GM21390 (cell line): ENCODE results near the gene RAP2A.

Source experiments
- ATAC-seq: cut with Tn5 transposase; IDR thresholded peaks from one replicate; pipeline ENCODE4 v1.9.1; 2021; ENCODE audit not compliant: unreplicated experiment

Gene RAP2A

DNA sequence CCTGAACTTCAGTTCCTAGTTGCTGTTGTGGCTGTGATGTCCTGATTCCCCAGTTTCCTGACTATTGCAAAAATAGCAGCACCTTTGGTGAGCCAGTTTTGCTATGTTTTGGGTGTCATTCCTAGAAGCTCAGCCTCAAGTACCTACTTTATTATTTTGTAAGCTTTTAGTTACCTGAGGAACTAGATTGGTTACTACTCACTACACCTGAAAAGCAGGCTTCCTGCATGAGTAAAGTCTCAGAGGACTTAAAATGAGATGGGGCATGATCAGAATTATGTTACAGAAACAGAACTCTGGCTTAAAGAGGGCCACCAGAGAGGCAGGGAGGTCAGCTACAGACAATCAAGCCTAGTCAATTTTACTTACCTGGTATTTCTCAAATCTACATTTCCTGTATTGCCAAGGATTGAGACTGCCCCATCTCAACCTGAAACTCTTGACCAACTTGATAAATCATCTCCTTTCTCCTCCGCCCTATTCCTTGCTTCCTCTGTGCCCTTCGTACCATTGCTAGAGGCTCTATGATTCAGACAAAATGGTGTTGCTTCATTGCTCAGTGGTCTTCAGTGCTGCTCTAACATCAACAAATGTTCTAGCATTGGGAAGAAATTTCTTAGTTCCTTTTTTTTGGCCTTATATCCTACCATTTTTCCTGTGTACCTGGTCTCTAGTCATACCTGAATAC lies 58.9 kb downstream of the RAP2A start:
- ATAC-seq = no peak

DNA sequence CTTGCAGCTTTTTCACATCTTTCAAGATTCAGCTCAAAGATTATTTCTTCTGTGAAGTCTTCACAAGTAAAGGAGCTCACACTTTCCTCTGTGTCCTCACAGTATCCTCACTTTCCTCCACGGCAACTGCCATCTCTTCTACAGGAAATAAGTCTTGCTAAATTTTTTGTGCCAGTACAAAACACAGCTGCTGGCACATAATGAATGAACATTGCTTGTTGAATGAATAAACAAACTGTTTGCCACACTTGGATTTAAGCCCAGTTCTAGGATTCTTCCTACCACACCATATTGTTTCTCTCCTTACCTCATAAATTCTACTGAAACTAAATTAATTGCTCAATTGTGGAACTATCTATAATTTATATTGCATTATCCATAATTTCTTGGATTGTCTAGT lies 59.5 kb downstream of the RAP2A start:
- ATAC-seq = no peak

DNA sequence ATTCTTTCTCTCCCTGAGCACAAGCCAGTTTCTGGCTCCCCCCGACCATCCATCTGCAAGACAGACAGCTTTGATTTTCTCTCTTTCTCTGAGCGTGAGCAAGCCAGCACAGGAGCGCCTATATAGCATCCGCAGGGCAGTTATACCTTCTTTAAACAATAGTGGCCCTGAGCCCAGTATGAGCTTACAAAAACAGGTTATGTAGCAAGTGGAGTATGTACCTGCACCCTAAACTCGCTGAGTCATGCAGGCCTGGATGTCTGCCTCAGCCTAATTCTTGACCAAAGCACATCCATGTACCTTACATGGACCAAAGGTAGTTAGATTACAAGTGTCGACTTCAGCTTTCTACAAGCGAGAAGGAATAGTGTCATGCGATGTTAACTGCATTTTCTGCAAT lies 61.7 kb downstream of the RAP2A start:
- ATAC-seq = no peak

DNA sequence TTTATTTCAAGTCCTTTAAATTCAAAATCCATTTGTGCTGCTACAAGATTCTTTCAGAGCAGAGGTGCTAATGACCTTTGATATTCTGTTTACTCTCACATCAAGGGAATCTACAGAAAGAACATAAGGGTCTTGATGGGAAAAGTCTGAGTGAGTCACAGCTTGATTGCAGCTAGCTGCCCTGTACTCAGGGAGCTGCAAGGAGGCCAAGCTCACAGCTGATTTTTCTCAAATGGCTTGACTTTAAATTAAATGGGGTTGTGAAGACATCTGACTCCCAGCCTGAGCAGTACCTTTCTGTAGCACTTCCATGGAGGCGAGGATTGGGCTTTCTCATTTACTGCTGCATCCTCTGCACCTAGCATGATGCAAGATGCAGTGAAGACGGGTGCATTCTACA lies 62.5 kb downstream of the RAP2A start:
- ATAC-seq = no peak

DNA sequence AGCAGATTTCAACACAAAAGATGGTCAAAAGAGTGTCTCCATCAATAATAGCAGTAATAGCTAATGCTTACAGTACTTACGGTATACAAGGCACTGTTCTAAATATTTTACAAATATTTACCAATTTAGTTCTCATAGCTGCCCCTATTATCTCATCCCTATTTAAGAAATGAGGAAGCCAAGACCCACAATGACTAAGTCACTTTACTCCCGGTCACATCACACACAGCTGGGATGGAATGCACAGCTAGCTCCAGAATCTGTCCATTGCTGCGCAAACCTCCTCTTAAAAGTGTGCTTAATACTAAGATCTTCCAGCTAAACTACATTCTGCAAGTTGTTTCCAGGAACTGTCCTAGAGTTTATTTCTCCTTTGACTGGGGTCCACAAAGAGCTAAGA lies 63.4 kb downstream of the RAP2A start:
- no peak for ATAC-seq

DNA sequence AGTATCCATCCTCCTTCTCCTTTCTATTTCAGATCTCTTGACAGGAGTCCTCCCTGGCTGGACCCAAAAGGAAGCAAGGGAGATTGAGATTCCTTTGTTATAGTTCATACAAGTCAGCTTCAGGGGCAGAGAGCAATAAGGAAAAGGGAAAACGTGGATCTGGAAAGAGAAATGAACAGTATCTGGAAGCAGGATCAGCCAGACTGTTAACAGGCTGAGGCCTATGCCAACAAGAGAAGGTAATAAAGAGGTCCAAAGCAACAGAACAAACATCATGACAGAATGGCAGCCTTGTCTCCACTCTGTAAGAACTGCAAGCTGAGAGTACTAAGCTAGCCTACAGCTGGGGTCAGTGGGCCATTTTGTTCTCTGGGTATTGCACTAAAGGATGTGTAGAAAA lies 64.5 kb downstream of the RAP2A start:
- ATAC-seq = no peak

DNA sequence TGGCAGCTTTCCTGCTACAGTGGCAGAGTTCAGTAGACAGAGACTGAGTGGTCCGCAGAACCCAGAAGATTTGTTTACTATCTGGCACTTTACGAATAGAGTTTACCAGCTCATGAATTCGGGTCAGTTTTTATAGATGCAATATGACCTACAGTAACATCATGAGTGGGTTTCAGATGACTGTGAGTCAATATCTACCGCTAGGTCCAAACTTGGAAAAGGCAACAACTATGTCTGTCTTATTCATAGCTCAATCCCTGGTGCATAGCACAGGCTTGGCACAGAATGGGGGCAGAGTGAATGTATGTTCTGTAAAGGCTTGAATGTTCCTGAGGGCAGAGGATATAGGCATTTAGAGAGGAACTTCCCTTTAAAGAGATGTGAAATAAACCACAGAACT lies 65.2 kb downstream of the RAP2A start:
- ATAC-seq = no peak

DNA sequence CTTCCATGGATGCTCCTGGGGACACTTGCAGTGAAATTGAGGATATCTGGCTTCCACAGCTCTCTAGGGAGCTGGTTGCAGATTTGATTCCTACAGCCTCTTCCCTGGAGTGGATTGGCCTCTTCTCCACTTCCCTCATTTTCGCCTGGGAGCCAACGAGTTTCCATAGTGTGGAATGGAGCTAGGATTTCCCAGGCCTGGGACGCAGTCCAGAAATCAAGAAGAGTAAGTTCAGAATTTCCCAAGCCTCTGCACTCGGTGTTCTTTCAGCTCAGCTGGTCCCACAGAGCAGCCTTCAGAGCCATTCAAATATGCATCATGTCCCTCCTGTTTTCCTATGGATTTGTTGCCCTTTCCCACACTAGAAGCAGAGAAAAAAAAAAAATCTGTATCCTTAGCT lies 68.2 kb downstream of the RAP2A start:
- ATAC-seq = no peak

DNA sequence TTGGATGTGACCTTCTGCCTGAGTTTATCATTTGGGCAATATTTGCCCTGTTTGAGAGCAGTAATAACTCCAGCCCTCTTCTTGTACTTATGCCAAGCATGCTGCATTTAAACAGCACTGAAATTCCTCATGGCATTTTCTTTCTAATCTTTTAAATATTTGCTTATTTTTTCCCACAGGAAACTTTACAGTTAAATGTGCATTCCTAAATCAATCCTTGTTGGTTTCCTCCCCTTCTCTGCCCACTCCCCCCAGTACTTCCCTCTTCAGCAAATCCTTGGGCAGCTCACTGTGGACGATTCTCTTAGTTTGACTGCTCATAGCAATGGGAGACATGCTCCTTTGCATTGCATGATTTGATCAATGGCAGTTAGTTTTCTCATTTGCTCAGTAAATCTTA lies 68.7 kb downstream of the RAP2A start:
- ATAC-seq = no peak

DNA sequence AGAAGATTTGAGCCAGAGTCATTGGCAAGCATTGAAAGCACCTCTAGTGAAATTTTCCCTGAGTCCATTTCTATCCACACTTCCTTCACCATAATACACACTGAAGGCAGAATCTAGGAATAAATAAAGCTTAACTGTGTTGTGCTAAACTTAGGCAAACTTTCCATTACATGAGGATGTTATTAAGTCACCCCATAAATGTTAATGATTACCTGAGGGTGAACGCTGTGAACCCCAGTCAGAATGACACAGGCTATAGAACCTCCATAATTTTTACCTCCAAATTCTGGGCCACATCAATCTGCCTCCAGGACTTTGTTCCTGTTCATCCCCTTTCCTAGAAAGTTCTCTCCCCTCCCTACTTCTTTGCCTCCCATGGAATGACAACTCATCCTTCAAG lies 71.0 kb downstream of the RAP2A start:
- no peak for ATAC-seq

DNA sequence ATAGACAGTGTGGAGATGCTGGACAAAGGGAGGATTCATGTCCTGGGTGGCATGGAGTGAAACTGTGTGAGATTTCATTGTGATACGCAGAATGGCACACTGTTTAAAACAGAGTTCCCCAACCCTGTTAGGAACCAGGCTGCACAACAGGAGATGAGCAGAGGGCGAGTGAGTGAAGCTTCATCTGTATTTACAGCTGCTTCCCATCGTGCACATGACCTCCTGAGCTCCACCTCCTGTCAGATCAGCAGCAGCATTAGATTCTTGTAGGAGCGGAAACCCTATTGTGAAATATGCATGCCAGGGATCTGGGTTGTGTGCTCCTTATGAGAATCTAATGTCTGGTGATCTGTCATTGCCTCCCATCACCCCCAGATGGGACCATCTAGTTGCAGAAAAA lies 72.5 kb downstream of the RAP2A start:
- no peak for ATAC-seq

DNA sequence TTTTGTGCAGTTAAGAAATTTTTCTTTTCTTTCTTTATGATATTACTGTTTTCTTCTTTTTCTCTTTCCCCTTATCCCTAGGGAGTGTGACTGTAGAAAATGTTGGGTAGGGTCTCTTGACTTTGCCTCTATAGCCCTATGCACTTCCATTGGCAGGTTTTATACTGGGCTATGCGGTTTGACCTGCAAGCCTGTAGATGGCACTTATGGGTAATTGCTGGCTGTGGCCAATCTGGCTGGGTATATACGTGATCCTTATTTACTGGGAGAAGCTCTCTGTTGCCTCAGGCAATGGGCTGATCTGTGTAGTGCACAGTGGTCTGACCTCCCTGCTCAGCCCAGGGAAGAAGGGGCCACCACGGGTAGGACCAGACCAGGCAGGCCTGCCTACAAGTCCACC lies 78.8 kb downstream of the RAP2A start:
- ATAC-seq = no peak

DNA sequence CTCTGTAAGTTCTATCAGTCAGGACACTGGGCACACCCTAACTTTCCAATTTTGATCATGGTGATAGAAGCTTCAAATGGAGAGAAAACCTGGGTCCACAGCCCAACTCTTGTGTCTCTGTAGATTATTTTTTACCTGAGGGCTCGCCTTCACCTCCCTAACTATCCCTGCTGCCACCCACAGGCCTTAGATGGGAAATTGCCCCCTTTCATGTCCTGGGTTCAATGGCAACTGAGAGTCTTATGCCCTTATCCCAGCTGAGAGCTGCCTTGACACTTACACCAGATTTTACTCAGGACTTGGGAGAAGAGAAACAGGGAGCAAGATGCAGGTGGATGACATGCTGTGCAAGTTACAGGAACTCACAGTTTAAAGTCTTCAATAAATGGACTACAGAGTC lies 81.7 kb downstream of the RAP2A start:
- ATAC-seq = no peak

DNA sequence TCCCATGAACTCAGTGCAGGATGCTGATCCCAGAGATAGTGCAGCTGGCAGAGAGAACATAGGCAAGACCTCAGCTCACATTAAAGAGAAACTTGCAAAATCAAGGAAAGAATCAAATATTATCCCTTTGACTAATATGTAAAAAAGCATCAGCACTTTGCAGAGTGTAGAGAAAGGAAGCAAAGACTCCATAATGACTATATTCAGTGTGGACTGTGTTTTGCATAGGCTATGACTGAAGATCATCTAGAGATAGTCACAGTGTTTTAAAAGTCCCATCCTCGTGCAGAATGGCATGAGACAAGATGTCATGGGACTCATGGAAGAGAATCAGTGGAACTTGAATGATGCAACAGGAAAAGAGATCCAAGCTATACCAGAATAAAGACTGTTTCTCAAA lies 84.0 kb downstream of the RAP2A start:
- ATAC-seq = no peak
